Stimulated activated CD4-positive, alpha-beta T cell treated with anti-CD3 and anti-CD28 coated beads, Interleukin-1b, Interleukin-23, amount 100 ng/mL, for 48 hours (primary cell): ENCODE data around the gene KLHL41.

Experiments
- DNase-seq: peaks from one replicate; pipeline ENCODE4 v3.0.0-alpha.2; 2020

Gene KLHL41

DNA sequence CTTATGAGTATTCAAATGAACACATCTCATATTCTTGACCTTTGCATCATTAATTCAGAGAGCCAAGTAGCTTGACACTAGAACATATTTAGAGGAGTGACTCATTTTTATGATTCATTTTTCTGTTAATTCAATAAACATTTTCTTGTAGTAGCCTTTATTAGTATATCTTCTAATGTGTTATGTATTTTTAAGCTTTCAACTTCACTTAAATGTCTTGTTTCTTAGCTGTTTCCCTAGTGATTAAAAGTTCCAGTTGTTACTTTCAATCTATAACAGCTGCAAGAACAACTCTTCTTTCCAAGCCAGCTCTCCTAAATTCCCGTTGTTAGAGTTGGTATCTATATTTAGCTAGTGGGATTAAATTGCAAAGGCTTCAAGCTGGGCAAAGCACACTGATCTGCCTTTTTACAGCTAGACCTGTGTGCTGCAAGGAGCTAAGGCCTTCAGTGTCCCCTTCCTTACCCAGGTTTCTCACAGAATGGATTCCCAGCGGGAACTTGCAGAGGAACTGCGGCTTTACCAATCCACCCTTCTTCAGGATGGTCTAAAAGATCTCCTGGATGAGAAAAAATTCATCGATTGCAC is at the start of gene KLHL41:
Gene KLHL41 (plus strand): TSS at position 405 of the 588 bp plus-strand sequence. CDS start 77 bp downstream, at position 482.
- DNase-seq: no peak

DNA sequence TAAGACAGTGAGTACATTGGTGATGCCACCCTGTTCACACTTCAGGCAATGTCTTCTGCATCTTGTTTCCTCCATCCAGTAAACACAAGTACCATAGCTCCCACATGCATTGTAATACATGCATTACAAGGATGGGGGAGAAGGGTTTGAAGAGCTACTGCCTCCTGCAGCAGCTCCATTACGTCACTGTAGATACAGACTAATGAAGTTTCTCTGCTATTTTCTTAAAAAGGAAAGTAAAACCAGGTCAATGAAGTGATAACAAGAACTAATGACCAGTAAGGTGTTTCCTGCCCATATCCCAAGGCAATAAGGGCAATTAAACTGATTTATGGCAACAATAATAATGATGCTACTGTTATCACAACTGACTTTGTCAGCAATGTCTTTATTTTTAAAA is 48.4 kb upstream of the KLHL41 start:
- no peak for DNase-seq

DNA sequence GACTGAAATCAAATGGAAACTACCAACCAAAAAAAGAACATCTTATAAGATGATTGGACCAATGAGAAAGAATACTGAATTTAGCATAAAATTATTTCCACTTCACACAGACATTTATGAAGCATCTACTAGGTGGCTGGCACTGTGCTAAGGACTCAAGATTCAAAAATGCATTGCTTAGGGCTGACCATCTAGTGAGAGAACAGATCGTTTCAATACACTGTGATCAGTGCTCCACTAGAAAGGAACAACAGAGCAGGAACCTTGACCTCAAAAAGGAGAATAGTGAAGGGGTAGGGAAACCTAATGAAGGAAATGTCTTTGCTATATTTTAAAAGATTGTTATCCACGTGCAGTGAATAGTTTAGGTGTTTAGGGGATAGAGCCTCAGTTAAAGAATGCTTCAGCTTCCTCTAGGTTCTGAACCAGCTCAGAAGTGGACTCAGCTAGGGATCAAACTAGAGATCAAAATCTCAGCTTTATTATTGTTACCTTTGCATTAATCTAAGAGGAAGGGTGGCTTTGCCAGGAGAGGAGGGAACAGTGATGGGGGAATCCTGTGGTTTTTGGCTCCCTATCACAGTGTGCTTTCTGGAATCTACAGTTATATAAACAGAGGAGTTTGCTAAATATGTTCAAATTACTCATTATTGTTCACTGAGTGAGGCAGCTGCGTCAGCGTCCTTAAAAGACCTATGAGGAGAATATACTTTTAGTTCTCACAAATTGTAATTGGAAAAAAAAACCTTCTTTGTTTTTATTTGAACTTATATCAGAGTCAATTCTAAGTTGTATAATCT is 46.4 kb upstream of the KLHL41 start:
- no peak for DNase-seq

DNA sequence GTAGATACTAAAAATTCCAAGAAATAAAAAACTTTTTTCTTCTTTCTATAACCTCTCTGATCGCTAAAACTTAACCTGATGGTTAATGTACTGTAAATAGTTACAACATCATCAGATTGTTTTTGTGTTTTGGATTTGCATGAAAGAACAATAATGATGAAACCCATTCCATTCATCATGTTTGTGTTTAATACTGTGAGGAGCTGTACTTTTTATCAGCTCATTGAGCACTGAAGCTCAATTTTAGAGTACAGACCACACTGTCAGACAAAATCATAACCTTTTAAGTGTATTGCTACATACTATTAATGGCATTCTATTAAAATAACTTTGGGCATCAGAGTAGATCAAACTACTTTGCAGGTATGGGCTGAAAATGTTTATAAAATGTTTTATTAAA is 45.0 kb upstream of the KLHL41 start:
- DNase-seq: no peak

DNA sequence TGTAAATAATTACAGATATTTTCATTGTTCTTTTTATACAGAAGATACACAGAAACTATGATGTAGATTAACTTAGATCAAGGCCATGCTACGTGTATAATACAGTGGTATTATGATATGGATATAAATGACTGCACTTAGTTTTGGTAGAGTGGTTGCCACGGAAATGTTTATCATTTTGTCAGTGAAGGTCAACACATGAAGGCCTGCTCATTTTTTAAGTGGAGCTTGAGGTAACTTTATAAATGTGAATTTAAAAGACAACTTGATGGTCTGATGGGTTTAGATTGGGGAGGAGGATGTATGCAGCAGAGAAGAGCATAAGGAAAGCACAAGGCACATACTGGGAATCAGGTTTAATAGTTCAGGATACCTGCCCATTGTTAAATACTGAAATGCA is 44.6 kb upstream of the KLHL41 start:
- no peak for DNase-seq

DNA sequence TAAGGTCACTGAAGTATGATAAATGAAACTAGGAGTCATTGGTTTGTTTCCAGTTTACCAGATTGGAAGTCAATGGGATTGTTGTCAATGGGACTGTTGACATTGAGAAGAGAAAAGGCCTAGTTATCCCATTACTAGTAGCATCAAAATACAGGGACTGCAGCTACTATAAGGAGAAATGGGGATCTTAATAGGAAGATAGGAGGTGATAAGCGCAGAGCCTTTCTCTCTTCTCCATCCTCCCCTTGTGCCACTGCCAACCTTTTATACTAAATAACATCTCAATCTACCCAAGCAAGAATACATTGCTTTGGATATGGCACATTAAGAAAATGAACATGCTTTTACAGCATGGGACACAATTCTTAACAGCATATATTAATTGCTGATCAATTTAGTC is 40.7 kb upstream of the KLHL41 start:
- no peak for DNase-seq

DNA sequence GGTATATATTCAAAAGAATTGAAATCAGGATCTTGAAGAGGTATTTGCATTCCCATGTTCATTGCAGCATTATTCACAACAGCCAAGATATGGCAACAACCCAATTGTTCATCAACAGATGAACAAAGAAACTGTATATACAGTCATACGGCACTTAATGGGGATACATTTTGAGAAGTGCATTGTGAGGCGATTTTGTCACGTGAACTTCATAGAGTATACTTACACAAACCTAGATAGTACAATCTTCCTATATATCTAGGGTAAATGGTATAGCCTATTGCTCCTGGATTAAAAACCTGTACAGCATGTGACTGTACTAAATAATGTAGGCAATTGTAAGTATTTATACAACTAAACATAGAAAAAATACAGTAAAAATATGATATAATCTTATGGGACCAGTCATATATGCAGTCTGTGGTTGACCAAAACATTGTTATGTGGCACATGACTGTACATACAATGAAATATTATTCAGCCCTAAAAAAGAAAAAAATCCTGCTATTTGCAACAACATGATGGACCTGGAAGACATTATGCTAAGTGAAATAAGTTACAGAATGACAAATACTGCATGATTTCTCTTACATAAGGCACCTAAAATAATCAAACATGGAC is 39.4 kb upstream of the KLHL41 start:
- DNase-seq: no peak

DNA sequence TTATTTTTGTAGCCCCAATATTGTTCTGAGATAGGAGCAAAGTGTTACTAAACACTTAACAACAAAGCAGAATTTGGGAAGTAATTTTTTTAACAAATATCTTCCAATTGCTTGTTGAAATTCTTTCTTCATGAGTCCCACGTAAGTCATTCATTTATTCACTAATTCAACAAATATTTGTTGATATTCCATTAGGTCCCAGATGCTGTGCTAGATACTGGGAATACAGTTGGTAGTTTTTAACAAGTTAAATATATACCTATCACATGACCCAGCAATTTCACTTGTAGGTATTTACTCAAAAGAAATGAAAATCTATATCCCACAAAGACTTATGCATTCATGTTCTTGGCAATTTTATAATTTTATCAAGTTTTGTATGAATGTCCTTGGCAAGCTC is 37.3 kb upstream of the KLHL41 start:
- no peak for DNase-seq

DNA sequence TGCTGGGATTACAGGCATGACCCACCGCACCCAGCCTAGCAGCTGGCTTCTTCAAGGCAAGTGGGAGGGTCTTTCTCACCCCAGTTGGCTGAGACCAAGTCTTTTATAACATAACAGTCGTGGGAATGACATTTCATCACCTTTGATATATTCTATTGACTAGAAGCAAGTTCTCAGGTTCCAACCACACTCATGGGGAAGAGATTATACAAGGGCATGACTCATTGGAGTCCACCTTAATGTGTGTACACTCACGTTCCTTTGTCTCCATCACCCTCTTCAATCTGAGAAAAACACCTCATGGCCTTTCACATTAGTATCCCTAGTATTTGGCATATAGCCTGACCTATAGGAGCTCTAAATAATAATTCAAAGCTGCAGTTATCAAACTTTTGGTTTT is 33.0 kb upstream of the KLHL41 start:
- no peak for DNase-seq

DNA sequence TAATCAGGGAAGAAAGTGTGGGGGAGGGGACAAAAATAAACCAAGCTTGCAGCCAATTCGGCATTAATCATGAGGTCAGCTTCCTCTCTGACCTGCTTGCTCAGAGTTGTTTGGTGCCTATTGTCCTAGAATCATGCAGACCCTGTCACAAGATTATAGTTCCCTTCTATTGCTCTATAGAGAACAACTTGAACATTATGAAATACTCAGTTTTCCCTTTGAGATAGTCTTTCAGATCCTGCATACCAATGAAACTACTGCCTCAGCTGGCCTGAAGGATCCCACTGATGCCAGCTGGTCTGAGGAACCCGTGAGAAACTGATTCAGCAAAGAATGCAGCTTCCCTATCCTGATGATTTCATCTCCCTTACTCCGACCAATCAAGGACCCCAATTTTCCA is 31.2 kb upstream of the KLHL41 start:
- no peak for DNase-seq

DNA sequence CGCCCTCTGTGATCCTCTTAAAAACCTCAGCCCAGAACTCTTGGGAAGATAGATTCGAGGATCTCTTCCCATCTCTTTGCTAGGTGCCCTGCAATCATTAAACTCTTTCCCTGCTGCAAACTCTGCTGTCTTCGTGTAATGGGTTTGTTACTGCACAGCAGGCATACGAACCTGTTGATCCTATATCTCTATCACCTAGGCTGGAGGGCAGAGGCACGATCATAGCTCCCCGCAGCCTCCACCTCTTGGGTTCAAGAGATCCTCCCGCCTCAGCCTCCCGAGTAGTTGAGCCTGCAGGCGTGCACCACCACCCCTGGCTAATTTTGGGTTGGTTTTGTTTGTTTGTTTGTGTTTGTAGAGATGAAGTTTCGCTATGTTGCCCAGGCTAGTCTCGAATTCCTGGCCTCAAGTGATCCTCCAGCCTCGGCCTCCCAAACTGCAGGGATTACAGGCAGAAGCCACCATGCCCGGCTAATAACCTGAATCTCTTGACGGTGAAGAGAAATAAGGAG is 30.7 kb upstream of the KLHL41 start:
- DNase-seq: no peak

DNA sequence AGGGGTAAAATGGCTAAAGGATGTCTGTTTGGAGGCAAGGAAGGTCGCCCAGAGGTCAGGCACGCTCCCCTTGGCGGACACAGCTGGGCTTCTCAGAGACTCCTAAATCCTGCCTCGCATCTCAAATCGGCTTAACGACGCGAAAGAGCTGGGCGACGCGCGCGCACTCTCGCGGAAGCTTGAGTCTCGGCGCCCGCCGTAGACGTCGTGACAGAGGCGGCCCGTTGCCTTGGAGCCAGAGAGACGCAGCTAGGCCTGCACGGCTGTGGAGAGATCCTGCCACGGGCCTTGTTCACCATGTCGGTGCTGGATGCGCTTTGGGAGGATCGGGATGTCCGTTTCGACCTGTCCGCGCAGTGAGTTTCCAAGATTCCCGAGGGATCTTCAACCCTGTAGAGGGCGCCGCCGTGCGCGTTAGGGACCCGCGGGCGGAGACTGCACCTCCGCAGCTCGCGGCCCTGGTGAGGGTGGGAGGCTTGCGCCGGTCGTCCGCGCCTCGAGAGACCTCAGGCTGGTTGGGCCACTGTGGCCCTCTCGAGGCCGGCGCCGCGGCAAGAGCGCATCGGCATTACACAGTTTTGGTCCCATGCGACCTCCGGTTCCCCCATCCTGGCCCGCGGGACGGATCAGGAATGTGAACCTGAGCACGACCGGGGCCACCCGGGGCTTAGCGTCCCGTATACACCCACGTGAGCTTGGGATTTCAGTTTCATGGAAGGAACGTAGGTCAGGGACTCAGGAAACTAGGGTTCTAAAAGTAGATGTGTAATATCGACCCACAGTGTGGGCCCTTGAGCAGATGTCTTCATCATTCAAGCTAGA is 30.0 kb upstream of the KLHL41 start, which contains the start of gene BBS5:
Gene BBS5 (plus strand): TSS at position 238 of the 822 bp plus-strand sequence. CDS start 60 bp downstream, at position 298.
- peak; percentile 78 for DNase-seq

DNA sequence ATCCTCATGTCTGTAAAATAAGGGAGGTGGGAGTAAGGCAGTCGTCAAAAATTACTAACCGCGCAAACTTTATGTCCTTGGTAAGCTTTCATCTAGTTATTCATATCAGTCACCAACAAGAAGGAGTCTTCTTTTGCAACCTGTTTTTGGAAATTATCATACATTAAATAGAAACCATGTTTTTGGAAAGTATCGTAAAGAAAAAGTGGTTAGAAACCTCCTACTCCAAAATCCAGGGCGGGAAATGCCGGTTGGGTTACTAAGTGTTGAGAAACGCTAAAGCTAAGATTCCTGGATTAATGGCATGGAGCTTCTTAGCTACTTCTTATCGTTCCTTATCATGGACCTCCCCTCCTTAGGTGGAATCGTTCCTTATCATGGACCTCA is 29.4 kb upstream of the KLHL41 start:
- no peak for DNase-seq

DNA sequence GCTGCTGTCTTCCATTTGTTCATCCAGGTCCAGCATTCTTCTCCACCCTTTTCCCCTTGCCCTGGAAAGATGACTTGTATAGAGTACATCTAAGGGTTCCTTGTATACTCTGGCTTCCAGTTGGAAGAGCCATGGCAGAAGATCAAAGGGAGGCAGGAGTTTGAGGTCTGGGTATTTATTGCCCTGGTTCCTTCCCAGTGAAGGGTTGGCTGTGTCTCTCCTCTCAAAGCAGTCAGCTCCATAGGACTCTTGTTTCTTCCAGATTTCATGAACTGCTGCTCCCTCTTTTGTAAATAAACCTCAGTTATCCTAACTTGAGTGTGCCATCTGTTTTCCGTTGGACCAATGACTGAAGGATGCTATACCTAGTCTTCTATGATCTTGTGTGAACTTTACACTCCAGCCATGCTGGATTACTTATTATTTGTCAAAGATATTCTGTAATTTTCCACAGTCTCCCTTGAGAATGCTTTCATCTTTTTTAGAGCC is 23.8 kb upstream of the KLHL41 start:
- DNase-seq: no peak

DNA sequence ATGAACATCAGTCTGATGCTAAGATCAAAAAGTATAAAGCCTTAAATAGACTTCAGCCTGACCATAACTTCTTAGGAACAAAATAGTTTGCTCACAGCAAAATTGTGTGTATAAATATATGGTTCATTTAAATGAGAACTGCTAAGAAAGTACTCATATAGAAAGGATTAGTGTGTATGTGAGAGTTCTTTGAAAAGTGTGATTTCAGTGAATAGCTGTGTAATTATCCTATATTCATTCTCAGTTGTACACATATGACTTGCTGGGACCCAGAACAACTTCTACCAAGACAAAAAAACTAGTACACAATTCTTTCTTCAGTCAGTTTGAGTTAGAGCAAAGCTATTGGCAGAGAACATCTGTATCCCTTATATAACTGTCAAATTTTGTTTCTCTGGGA is 23.0 kb upstream of the KLHL41 start:
- no peak for DNase-seq

DNA sequence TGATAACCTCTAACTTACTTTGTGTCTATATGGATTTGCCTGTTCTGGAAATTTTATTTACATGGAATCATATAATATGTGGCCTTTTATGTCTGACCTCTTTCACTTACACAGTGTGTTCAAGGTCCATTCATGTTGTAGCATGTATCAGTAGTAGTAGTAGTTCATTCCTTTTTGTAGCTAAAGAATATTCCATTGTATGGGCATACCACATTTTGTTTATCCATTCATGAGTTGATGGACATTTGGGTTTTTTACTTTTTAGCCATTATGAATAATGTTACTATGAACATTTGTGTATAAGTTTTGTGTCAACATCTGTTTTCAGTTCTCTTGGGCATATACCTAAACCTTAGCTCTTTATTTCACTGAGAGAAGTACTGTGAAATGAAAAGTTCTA is 18.7 kb upstream of the KLHL41 start:
- no peak for DNase-seq

DNA sequence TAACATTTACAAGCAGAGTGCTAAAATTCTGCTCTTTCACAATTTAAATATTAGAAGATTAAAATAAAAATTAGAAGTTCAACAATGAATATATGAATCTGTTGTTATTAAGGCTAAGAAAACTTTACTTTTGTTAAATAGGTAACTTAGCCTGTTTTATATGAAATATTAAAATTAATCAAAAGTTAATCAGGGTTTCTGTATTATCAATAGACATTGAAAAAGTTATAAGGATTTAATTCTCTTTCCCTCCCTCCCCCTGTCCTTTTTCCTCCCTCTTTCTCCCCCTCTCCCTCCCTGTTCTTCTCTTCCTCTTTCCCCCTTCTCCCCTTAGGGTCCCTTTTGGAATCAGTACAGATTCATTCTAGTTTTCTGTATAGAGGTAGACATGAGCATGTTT is 18.1 kb upstream of the KLHL41 start:
- DNase-seq: no peak

DNA sequence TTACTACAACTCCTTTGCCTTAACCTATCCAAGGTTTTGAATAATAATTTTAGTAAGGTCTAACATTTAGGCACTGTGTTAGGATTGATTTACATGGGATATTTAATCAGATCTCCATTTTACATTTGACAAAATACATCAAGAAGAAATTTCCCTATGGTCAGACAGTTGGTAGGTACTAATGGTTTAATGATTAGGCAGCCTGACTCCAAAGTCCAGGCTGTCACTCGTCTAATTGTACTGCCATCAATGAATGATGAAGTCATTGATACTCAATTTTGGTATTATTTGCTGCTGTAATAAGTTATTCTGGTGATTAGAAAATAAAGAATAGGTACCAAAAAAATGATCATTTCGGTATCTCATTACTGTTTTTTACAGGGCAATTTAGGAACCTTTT is 16.1 kb upstream of the KLHL41 start:
- no peak for DNase-seq

DNA sequence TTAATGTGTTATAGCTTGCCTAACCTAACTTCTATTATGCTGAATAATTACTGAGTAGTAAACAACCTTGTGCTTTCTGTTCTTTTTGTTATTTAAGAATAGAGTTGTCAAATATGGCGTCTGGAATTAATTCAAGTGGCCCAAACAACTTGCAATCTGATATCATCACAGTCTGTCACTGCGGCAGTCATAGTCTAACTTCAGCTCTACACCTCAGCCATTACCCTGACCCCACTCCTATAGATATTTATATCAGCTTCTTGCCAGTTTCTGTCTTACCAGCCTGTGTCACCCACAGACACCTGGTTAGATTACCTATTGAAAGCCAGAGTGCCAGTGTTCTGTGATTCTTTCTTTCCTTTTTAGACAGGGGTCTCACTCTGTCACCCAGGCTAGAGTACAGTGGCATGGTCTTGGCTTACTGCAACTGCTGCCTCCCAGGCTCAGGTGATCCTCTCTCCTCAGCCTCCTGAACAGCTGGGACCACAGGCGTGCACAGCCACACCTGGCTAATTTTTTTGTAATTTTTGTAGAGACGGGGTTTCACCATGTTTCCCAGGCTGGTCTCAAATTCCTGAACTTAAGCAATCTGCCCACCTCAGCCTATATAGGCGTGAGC is 14.1 kb upstream of the KLHL41 start:
- no peak for DNase-seq

DNA sequence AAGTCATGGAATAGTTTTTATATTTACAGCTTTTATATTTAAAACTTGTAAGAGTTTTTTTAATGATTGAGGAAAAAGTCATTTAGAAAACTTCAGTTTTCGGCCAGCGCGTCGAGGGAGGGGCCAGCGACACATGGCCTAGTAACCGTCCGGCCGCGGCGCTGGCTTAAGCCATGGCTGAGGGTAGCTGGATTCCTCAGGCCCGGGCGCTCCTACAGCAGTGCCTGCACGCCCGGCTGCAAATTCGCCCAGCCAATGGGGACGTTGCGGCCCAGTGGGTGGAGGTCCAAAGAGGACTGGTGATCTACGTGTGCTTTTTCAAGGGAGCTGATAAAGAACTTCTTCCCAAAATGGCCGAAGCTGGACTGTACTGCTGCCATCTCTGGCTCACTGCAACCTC is 4.9 kb upstream of the KLHL41 start:
- DNase-seq: no peak

DNA sequence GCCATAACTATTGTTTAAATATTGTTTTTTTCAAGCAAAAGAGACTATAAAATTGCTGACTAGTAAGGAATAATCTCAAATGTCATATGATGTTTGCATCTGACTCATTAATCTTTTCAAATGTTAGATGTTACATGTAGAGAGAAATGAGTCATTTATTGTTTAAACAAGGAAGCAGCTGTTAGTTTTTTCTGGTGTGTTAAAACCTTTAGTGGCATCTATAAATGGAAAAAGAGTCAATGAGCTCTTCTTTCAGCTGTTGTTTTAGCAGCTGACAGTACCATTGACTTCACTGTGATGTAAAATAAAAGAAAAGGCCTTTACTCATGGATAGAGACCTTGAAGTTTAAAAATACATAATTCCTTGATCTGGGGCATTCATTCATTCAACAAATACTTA is 1.8 kb upstream of the KLHL41 start:
- no peak for DNase-seq

DNA sequence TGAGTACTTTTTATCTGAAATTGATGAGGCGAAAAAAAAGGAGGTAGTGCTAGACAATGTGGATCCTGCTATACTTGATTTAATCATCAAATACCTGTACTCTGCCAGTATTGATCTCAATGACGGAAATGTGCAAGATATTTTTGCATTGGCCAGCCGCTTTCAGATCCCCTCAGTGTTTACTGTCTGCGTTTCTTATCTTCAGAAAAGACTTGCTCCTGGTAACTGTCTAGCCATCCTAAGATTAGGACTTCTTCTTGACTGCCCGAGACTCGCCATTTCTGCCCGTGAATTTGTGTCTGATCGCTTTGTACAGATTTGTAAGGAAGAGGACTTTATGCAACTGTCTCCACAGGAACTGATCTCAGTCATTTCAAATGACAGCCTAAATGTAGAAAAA is 453 bp downstream of the KLHL41 start:
- DNase-seq: no peak

DNA sequence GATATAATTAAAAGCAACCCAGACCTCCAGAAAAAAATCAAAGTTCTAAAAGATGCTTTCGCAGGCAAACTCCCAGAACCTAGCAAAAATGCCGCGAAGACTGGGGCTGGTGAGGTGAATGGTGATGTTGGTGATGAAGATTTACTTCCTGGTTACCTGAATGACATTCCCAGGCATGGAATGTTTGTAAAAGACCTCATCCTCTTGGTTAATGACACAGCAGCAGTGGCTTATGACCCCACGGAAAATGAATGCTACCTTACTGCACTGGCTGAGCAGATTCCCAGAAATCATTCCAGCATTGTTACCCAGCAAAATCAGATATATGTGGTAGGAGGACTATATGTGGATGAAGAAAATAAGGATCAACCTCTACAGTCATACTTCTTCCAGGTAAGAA is 994 bp downstream of the KLHL41 start:
- DNase-seq: no peak
